ENCODE measurements around the gene SURF2.

Gene SURF2

DNA sequence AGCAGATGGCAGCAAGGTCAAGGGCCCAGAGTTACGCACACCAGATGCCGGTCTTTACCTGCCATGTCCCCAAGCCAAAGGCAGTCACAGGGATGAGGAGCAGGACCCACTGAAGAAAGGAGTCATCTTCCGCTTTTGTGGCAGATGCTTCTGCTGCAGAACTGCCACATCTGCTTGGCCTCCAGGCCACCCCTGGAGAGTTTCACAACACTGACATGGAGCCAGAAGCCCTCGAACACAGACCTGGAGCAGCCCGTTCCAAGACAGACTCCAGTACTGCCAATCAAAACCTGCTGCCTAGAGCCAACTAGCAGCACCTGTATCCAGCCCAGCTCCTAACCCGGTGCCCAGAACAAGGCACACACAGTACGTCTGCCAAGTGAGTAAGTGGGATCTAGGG, 1.6 kb upstream of the SURF2 start:
- no peak for DNase-seq (ENCODE audit: low spot score)

DNA sequence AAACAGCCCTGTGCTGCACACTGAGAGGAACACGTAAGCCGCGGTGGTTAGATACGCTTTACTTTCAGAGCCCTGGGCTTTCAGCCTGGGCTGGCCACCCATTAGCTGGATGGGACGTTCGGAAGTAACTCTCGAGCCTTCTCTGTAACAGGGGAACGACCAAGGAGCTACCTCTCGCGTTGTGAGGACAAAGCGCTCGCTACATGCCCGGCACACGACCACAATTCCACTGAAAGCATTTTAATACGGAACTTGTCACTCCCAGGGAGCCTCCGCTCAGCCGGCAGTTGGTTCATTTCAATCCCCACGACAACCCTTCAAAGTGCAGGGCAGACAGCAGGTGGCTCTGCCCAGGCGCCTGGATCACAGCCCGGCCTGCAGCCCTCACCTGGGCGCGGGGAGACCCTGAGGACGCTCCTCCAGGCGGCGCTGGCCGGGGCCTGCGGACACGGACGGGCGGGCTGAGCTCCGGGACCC, 431 bp upstream of the SURF2 start:
- DNase-seq (ENCODE audit: low spot score) = peak; percentile 76

GRCh38 chr9:133357656-133358055, 1.3 kb downstream of the SURF2 start:
- no peak for DNase-seq (ENCODE audit: low spot score)

- no peak for DNase-seq (ENCODE audit: low spot score)
Measured at GRCh38 chr9:133359399-133360175, 3.2 kb downstream of the SURF2 start.

GRCh38 chr9:133360400-133361393, 4.3 kb downstream of the SURF2 start:
- DNase-seq (ENCODE audit: low spot score) = no peak

- no peak for DNase-seq (ENCODE audit: low spot score)
Measured at GRCh38 chr9:133361507-133362092, 5.2 kb downstream of the SURF2 start.

DNA sequence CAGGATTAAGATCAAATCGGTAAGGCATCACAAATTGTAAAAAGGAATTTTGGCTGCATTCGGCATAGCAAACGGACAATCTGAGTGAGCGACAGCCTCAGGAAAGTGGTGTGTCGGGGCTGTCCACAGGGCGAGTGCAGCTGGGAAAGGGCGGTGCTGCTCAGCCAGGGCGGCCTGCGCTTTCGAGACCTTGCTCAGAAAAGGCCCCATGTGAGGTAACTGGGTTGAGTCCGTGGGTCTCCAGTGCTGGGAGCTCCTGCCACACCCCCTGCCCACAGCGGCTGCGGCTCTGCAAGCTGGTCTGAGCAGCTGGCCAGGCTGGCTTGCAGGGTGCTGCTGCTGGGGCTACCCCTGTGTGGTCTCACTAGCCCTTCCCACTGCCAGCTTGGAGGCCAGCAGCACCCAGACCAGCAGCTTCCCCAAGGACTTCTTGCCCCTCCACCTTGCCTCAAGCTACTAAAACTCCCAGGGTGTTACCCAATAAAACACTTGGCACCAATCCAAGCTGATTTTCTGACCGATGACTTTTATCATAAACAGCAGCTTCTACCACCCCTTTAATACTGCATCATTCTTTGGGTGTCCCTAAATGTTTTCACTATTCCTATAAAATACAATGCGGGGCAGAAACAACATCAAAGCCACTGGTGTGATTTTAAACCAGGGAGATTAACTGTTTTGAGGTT, 6.2 kb downstream of the SURF2 start:
- DNase-seq (ENCODE audit: low spot score) = no peak

DNA sequence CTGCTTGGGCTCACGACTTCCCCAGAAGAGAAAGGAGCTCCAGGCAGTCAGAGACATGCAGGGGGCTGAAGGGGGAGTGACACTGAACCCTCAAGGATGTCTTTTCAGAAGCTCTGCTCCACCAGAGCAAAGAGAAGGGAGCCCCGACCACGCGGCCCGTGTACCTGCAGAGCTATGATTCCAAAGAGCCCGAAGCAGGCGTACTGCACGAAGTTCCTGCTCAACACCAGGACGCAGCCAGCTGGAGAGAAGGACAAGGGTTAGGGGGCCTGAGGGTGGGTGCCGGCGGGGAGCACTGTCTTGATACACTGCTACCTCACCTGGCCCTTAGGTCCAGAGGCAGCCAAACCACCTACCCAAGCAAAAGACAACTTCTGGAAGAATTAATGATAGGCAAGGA, 10.1 kb downstream of the SURF2 start:
- no peak for DNase-seq (ENCODE audit: low spot score)

GRCh38 chr9:133367221-133367620, 10.9 kb downstream of the SURF2 start:
- no peak for DNase-seq (ENCODE audit: low spot score)

GRCh38 chr9:133367778-133368177, 11.4 kb downstream of the SURF2 start:
- DNase-seq (ENCODE audit: low spot score) = no peak

- DNase-seq (ENCODE audit: low spot score) = no peak
Measured at GRCh38 chr9:133368249-133368881, 12.0 kb downstream of the SURF2 start.

DNA sequence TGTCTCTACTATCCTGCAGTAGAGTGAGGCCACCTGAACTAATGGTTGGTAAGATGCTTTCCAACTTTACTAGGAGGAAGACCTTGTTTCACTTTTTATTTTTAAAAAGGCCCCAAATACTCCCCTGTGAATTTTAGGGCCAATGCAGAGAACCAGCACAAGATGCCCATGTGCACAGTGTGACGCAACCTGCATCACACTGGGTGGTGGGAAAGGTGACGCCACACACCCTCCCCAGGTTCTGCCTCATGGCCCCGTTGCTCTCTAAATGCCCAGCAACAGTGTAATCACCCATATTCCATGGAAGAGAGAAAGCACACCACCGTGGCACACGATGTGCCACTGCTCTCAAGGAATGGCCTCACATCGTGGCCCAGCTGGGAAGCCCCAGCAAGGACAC, 13.1 kb downstream of the SURF2 start:
- DNase-seq (ENCODE audit: low spot score) = no peak

- DNase-seq (ENCODE audit: low spot score) = no peak
Measured at GRCh38 chr9:133369933-133370332, 13.6 kb downstream of the SURF2 start.

DNA sequence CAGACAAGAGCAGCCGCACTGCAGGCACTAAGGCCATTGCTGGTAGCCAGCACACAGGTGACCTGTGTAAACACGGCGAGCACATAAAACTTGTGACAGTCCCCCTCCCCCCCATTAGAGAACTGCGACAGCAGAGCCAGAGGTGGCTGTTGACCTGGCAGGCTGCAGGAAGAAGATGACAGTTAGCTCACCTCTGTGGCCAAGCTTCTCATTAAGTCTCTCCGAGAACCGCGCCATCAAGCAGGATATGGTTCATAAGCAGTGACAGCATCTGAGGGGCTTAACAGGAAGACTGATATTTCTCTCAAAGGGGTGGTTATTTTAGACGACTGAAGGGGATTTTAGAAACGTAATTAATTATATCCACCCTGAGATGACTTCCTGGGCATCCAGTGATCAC, 14.3 kb downstream of the SURF2 start:
- no peak for DNase-seq (ENCODE audit: low spot score)

DNA sequence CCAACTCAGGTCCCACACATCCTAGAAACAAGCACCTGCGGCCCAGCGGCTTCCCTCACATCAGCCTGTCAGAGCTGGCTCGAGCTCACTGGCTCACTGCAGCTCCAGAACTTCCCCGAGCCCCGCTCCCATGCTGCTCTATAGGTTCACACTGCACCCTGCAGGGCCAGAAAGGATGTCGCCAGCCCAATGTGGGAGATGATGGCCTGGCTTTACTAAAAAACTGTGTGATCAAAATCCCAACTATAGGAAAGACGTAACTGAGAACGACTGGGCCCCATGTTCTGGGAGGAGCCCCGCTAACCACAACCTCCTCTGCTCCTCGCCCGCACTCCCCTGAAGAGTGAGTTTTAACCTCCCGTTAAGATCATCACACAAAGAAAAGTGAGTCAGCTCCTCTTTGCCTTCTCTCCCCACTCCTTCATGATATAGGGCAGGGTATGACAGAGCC, 14.9 kb downstream of the SURF2 start:
- no peak for DNase-seq (ENCODE audit: low spot score)

DNA sequence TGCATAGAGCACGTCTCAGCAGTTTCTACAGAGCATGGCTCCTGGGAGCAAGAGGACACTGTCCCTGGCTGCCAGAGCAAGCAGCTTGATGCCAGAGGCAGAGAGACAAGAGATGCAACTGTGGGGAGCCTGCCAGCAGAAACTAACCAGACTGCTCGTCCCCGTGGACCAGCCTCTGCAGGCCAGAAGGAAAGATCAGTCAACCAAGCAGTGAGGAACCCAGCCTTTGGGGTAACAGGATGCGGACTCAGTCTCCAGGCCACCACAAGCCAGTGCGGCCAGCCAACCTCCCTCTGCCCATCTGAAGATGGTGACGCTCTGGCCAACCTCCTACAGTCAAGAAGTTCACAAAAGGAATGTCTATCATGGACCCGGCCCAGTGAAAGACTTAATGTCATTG, 15.8 kb downstream of the SURF2 start:
- no peak for DNase-seq (ENCODE audit: low spot score)

GRCh38 chr9:133374612-133375115, 18.3 kb downstream of the SURF2 start:
- peak; percentile 81 for DNase-seq (ENCODE audit: low spot score)

DNA sequence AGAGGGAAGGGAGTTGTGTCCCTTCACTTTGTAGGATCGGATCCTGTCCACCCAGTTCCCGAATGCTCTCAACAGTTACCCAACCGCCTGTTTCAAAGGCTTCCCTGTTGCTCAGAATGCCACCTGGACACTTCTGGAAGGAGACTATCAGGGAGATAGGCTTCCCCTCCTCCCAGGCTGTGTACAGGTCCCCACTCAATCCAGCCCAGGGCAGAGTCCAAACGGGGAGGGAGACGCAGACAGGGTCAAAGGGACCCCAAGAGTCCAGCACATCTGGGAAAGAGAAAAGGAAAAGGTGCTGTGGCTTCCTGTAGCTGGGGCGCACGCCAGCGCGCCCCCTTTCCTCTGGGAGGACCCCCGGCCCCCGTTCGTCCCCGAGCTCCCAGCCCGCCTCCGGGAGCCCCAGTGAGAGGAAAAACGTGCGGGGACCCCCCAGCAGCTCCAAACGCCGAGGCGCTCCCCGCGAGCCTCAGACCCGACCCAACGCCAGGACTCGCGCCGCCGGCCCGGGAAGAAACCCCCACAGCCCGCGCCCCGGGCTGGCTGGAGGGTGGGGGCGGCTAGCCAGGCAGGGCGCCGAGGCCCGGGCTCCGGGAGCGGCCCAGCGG, 18.9 kb downstream of the SURF2 start:
- DNase-seq (ENCODE audit: low spot score) = peak; percentile 82

GRCh38 chr9:133375724-133376654, 19.6 kb downstream of the SURF2 start, which contains the start of the genes STKLD1 and SURF4:
Gene STKLD1 (plus strand): TSS chr9:133376366. CDS start chr9:133376474, 108 bp downstream.
Gene SURF4 (minus strand): TSS chr9:133376060. CDS start chr9:133375969, 91 bp downstream.
- DNase-seq (ENCODE audit: low spot score) = peak; percentile 98
